Dendritic cell treated with granulocyte-macrophage colony-stimulating factor and Interleukin-4, amounts not matched to agents 40 ng/mL and 50 ng/mL, for 4 days (primary cell): Measurements from ENCODE around the gene VSTM2B.

Experiments used
- H3K27ac Mint-ChIP-seq: one replicate; pipeline ENCODE4 v1.8.0; 2022; ENCODE audit warnings: mild to moderate bottlenecking, mixed read lengths
- H3K27me3 Mint-ChIP-seq: one replicate; pipeline ENCODE4 v1.8.0; 2022; ENCODE audit warnings: mild to moderate bottlenecking, mixed read lengths
- H3K36me3 Mint-ChIP-seq: one replicate; pipeline ENCODE4 v1.8.0; 2022; ENCODE audit warnings: low read depth, mixed read lengths
- H3K4me1 Mint-ChIP-seq: one replicate; pipeline ENCODE4 v1.8.0; 2022; ENCODE audit warnings: low read depth, mixed read lengths
- H3K4me3 Mint-ChIP-seq: one replicate; pipeline ENCODE4 v1.8.0; 2022; ENCODE audit warnings: mild to moderate bottlenecking, moderate library complexity, mixed read lengths
- H3K9me3 Mint-ChIP-seq: one replicate; pipeline ENCODE4 v1.8.0; 2022; ENCODE audit warnings: mixed read lengths
- intact Hi-C: fragments of 100-400 bp; cut with micrococcal nuclease; formaldehyde crosslinking; loops from one replicate; pipeline ENCODE4 v1.15.0; 2022

Gene VSTM2B

GRCh38 chr19:29576761-29577648, 51.2 kb downstream of the VSTM2B start:
- H3K9me3 Mint-ChIP-seq: peaks cover 7% of the 10 kb centered on the region
- no peaks in the 10 kb centered on the region for H3K36me3 Mint-ChIP-seq
- H3K4me1 Mint-ChIP-seq: peaks cover 8% of the 10 kb centered on the region
- H3K4me3 Mint-ChIP-seq: no peak overlapping the region
- peaks cover 19% of the 10 kb centered on the region for H3K27me3 Mint-ChIP-seq
- intact Hi-C loops: no loop called here
- H3K27ac Mint-ChIP-seq: no peak overlapping the region

GRCh38 chr19:29577649-29577963, 51.8 kb downstream of the VSTM2B start:
- Mint-ChIP-seq H3K4me3 (no peak overlapping the region), H3K9me3 (peaks cover 7% of the 10 kb centered on the region), H3K27me3 (peaks cover 19% of the 10 kb centered on the region), H3K36me3 (no peaks in the 10 kb centered on the region), H3K4me1 (peaks cover 8% of the 10 kb centered on the region), H3K27ac (no peak overlapping the region)
- intact Hi-C loops: no loop called here

GRCh38 chr19:29578349-29578748, 52.6 kb downstream of the VSTM2B start:
- no peaks in the 10 kb centered on the region for H3K36me3 Mint-ChIP-seq
- H3K4me3 Mint-ChIP-seq: no peak overlapping the region
- no peak overlapping the region for H3K27ac Mint-ChIP-seq
- intact Hi-C loops: no loop called here
- peaks cover 8% of the 10 kb centered on the region for H3K4me1 Mint-ChIP-seq
- peaks cover 19% of the 10 kb centered on the region for H3K27me3 Mint-ChIP-seq
- H3K9me3 Mint-ChIP-seq: peaks cover 7% of the 10 kb centered on the region

- Mint-ChIP-seq H3K27me3 (peaks cover 14% of the 10 kb centered on the region), H3K36me3 (no peaks in the 10 kb centered on the region), H3K4me1 (peaks cover 8% of the 10 kb centered on the region), H3K9me3 (peaks cover 7% of the 10 kb centered on the region), H3K4me3 (no peak overlapping the region), H3K27ac (no peak overlapping the region)
- intact Hi-C loops: no loop called here
These were observed 53.6 kb downstream of the VSTM2B start for GRCh38 chr19:29579308-29579910.

GRCh38 chr19:29581398-29581797, 55.6 kb downstream of the VSTM2B start:
- Mint-ChIP-seq H3K27me3 (peaks cover 3% of the 10 kb centered on the region), H3K9me3 (peaks cover 7% of the 10 kb centered on the region), H3K36me3 (no peaks in the 10 kb centered on the region), H3K4me3 (no peak overlapping the region), H3K4me1 (peaks cover 8% of the 10 kb centered on the region), H3K27ac (no peak overlapping the region)
- intact Hi-C loops: no loop called here

GRCh38 chr19:29583196-29583999, 57.6 kb downstream of the VSTM2B start:
- no peaks in the 10 kb centered on the region for H3K36me3 Mint-ChIP-seq
- H3K4me1 Mint-ChIP-seq: no peaks in the 10 kb centered on the region
- no peak overlapping the region for H3K27ac Mint-ChIP-seq
- intact Hi-C loops: no loop called here
- H3K9me3 Mint-ChIP-seq: peaks cover 7% of the 10 kb centered on the region
- H3K27me3 Mint-ChIP-seq: peaks cover 6% of the 10 kb centered on the region
- H3K4me3 Mint-ChIP-seq: no peak overlapping the region

- H3K36me3 Mint-ChIP-seq: no peaks in the 10 kb centered on the region
- intact Hi-C loops: no loop called here
- no peak overlapping the region for H3K27ac Mint-ChIP-seq
- peaks cover 12% of the 10 kb centered on the region for H3K9me3 Mint-ChIP-seq
- H3K27me3 Mint-ChIP-seq: peaks cover 8% of the 10 kb centered on the region
- no peak overlapping the region for H3K4me3 Mint-ChIP-seq
- H3K4me1 Mint-ChIP-seq: no peaks in the 10 kb centered on the region
These were observed 60.6 kb downstream of the VSTM2B start for GRCh38 chr19:29586401-29586800.

- Mint-ChIP-seq H3K27ac (no peak overlapping the region), H3K36me3 (no peaks in the 10 kb centered on the region), H3K27me3 (peaks cover 7% of the 10 kb centered on the region), H3K4me3 (no peak overlapping the region), H3K4me1 (no peaks in the 10 kb centered on the region), H3K9me3 (peaks cover 10% of the 10 kb centered on the region)
- intact Hi-C loops: no loop called here
These were observed 61.3 kb downstream of the VSTM2B start for GRCh38 chr19:29587059-29587458.

- no peak overlapping the region for H3K4me3 Mint-ChIP-seq
- peaks cover 8% of the 10 kb centered on the region for H3K27me3 Mint-ChIP-seq
- intact Hi-C loops: no loop called here
- H3K36me3 Mint-ChIP-seq: no peaks in the 10 kb centered on the region
- no peak overlapping the region for H3K27ac Mint-ChIP-seq
- peaks cover 10% of the 10 kb centered on the region for H3K9me3 Mint-ChIP-seq
- no peaks in the 10 kb centered on the region for H3K4me1 Mint-ChIP-seq
These were observed 61.8 kb downstream of the VSTM2B start for GRCh38 chr19:29587518-29587986.

GRCh38 chr19:29588095-29588494, 62.3 kb downstream of the VSTM2B start:
- no peak overlapping the region for H3K27ac Mint-ChIP-seq
- no peaks in the 10 kb centered on the region for H3K36me3 Mint-ChIP-seq
- intact Hi-C loops: no loop called here
- no peak overlapping the region for H3K4me3 Mint-ChIP-seq
- H3K9me3 Mint-ChIP-seq: peaks cover 10% of the 10 kb centered on the region
- H3K27me3 Mint-ChIP-seq: peaks cover 9% of the 10 kb centered on the region
- no peaks in the 10 kb centered on the region for H3K4me1 Mint-ChIP-seq

- H3K27ac Mint-ChIP-seq: no peak overlapping the region
- H3K4me1 Mint-ChIP-seq: no peaks in the 10 kb centered on the region
- no peaks in the 10 kb centered on the region for H3K36me3 Mint-ChIP-seq
- peaks cover 13% of the 10 kb centered on the region for H3K27me3 Mint-ChIP-seq
- peaks cover 10% of the 10 kb centered on the region for H3K9me3 Mint-ChIP-seq
- H3K4me3 Mint-ChIP-seq: no peak overlapping the region
- intact Hi-C loops: no loop called here
These were observed 64.5 kb downstream of the VSTM2B start for GRCh38 chr19:29590278-29590677.

GRCh38 chr19:29591670-29592069, 65.9 kb downstream of the VSTM2B start:
- Mint-ChIP-seq H3K9me3 (peaks cover 10% of the 10 kb centered on the region), H3K36me3 (no peaks in the 10 kb centered on the region), H3K4me1 (no peaks in the 10 kb centered on the region), H3K4me3 (no peak overlapping the region), H3K27me3 (peaks cover 19% of the 10 kb centered on the region), H3K27ac (no peak overlapping the region)
- intact Hi-C loops: no loop called here

GRCh38 chr19:29593869-29594268, 68.1 kb downstream of the VSTM2B start:
- intact Hi-C loops: no loop called here
- Mint-ChIP-seq H3K9me3 (peaks cover 10% of the 10 kb centered on the region), H3K27me3 (peaks cover 23% of the 10 kb centered on the region), H3K4me3 (no peak overlapping the region), H3K36me3 (no peaks in the 10 kb centered on the region), H3K4me1 (no peaks in the 10 kb centered on the region), H3K27ac (no peak overlapping the region)
